Keratinocyte (primary cell): Measurements from ENCODE around the gene PYY. TPM values are rescaled to one million over a fixed set of nuclear protein-coding genes. Genes with fewer than 3 reads are reported as not detected.

Experiments used
- DNase-seq: peaks from one replicate; pipeline ENCODE4 v3.0.0-alpha.2; 2011; ENCODE audit warnings: low read depth, missing footprints, low spot score
- FAIRE-seq: peaks from 2 replicates; lab custom pipeline; 2011; peaks lifted over from hg19 to GRCh38; lab: Jason Lieb, UNC
- H2AFZ ChIP-seq: 2 replicates; pipeline ENCODE4 v1.6.0; 2012; ENCODE audit warnings: low read length, control low read depth, inconsistent platforms; ENCODE audit not compliant: control insufficient read depth
- H3K27ac ChIP-seq: 2 replicates; pipeline ENCODE4 v1.5.1; 2011; ENCODE audit warnings: low read length; ENCODE audit not compliant: control insufficient read depth, insufficient read depth
- H3K27me3 ChIP-seq: 3 replicates; pipeline ENCODE4 v1.6.0; 2011; ENCODE audit warnings: low read length; ENCODE audit not compliant: control insufficient read depth, insufficient read depth; ENCODE audit errors: extremely low read depth
- H3K36me3 ChIP-seq, 2 experiments: 2 replicates in 1 of 2; 3 replicates in 1 of 2; pipeline ENCODE4 v1.5.1; 2011; ENCODE audit warnings: low read length in 2 of 2, mild to moderate bottlenecking in 1 of 2; ENCODE audit not compliant: control insufficient read depth in 2 of 2, insufficient read depth in 2 of 2; ENCODE audit errors: extremely low read depth in 1 of 2
- H3K4me1 ChIP-seq: 3 replicates; pipeline ENCODE4 v1.5.1; 2011; ENCODE audit warnings: low read length; ENCODE audit not compliant: control insufficient read depth, insufficient read depth; ENCODE audit errors: extremely low read depth
- H3K4me2 ChIP-seq: 3 replicates; pipeline ENCODE4 v1.6.0; 2011; ENCODE audit warnings: low read depth, low read length; ENCODE audit not compliant: control insufficient read depth, insufficient read depth; ENCODE audit errors: extremely low read depth
- H3K4me3 ChIP-seq, 3 experiments: fragments of 200-600 bp in 1 of 3; sonication (generic) in 1 of 3; 2 replicates in 2 of 3; 3 replicates in 1 of 3; pipeline ENCODE4 v1.5.1; 2011 to 2016; ENCODE audit warnings: low read length in 3 of 3, mild to moderate bottlenecking in 3 of 3, control low read depth in 2 of 3, inconsistent platforms in 1 of 3, low read depth in 1 of 3, mixed read lengths in 1 of 3, mixed run types in 1 of 3, moderate library complexity in 1 of 3; ENCODE audit not compliant: control insufficient read depth in 2 of 3, insufficient read depth in 2 of 3; ENCODE audit errors: extremely low read depth in 1 of 3
- H3K79me2 ChIP-seq: 2 replicates; pipeline ENCODE4 v1.6.0; 2012; ENCODE audit warnings: low read length; ENCODE audit not compliant: control insufficient read depth, insufficient read depth
- H3K9ac ChIP-seq: 3 replicates; pipeline ENCODE4 v1.6.0; 2011; ENCODE audit warnings: low read length; ENCODE audit not compliant: control insufficient read depth, insufficient read depth; ENCODE audit errors: extremely low read depth
- H3K9me1 ChIP-seq: 3 replicates; pipeline ENCODE4 v1.6.0; 2011; ENCODE audit warnings: low read length; ENCODE audit not compliant: control insufficient read depth, insufficient read depth; ENCODE audit errors: extremely low read depth
- H3K9me3 ChIP-seq: 2 replicates; pipeline ENCODE4 v1.5.1; 2012; ENCODE audit warnings: low read depth, low read length; ENCODE audit not compliant: control insufficient read depth
- H4K20me1 ChIP-seq: 3 replicates; pipeline ENCODE4 v1.6.0; 2011; ENCODE audit warnings: low read length; ENCODE audit not compliant: control insufficient read depth, insufficient read depth; ENCODE audit errors: extremely low read depth
- CTCF ChIP-seq, 3 experiments: IDR thresholded peaks in 1 of 3; conservative IDR thresholded peaks in 1 of 3; optimal IDR thresholded peaks in 1 of 3; 2 replicates in 2 of 3; 3 replicates in 1 of 3; pipeline versions ENCODE3 to v1.5.1; 2011; ENCODE audit warnings: low read length in 3 of 3, mild to moderate bottlenecking in 3 of 3, moderate library complexity in 2 of 3, control low read depth in 1 of 3, inconsistent platforms in 1 of 3; ENCODE audit not compliant: insufficient read depth in 2 of 3; ENCODE audit errors: extremely low read depth in 1 of 3
- EZH2 ChIP-seq: IDR thresholded peaks from one replicate; pipeline ENCODE4 v1.6.1; 2012; ENCODE audit warnings: inconsistent platforms, mild to moderate bottlenecking, low read length, moderate library complexity
- dilution Hi-C: fragments of 300-500 bp; cut with MboI; formaldehyde crosslinking; loops from one replicate; pipeline ENCODE4 v1.7.0; 2020; ENCODE audit warnings: low sequenced_read_pairs; ENCODE audit not compliant: extremely low pct_ligation_motif_present
- polyA plus RNA-seq, 5 experiments: library from polyadenylated mRNA; depleted of rRNA in 3 of 5; stranded (reverse) in 3 of 5; stranded (forward) in 1 of 5; unstranded in 1 of 5; fragments of >200 nt; gene quantifications; 1 replicate in 1 of 5; 2 replicates in 3 of 5; 3 replicates in 1 of 5; pipeline versions ENCODE4 v1.2.1 to v1.2.3, GENCODE V29; 2011 to 2012; ENCODE audit warnings: missing spikeins in 2 of 5, low read depth in 1 of 5, low replicate concordance in 1 of 5

PYY gene
- polyA plus RNA-seq, 1 donor (not counting 4 experiments of a cell fraction or from before 2014, with no cell fraction given): not detected

- H3K27me3 ChIP-seq: peaks cover 5% of the 10 kb centered on the region
- H3K79me2 ChIP-seq: no peaks in the 10 kb centered on the region
- FAIRE-seq (no peak), DNase-seq (no peak)
- TF ChIP-seq EZH2 (no peak), CTCF (optimal IDR thresholded peaks at IDR 0.05 in 1 of 3, IDR thresholded peaks at IDR 0.05 in 1 of 3, conservative IDR thresholded peaks at IDR 0.05 in 1 of 3; ENCODE audit: extremely low read depth in 1 of 3, insufficient read depth in 2 of 3, low read length in 3 of 3) (no peak)
- no peaks in the 10 kb centered on the region for H3K9me3 ChIP-seq
- H3K4me1 ChIP-seq: no peaks in the 10 kb centered on the region
- no peak overlapping the region for H3K4me3 ChIP-seq
- no peak overlapping the region for H3K27ac ChIP-seq
- H3K4me2 ChIP-seq: no peak overlapping the region
- H3K9ac ChIP-seq: no peak overlapping the region
- no peaks in the 10 kb centered on the region for H4K20me1 ChIP-seq
- no peaks in the 10 kb centered on the region for H3K9me1 ChIP-seq
- H3K36me3 ChIP-seq: no peaks in the 10 kb centered on the region
- dilution Hi-C loops: no loop called here
- H2AFZ ChIP-seq: no peak overlapping the region
Observed at GRCh38 chr17:43970366-43970765, 16.6 kb upstream of the PYY start.

GRCh38 chr17:43967251-43967875 is 13.6 kb upstream of the PYY start:
- H3K9ac ChIP-seq: no peak overlapping the region
- H3K79me2 ChIP-seq: no peaks in the 10 kb centered on the region
- H3K27ac ChIP-seq: no peak overlapping the region
- peak overlapping the region; percentile 34 for H3K4me2 ChIP-seq
- no peaks in the 10 kb centered on the region for H3K4me1 ChIP-seq
- dilution Hi-C loops: no loop called here
- no peaks in the 10 kb centered on the region for H4K20me1 ChIP-seq
- H3K27me3 ChIP-seq: no peaks in the 10 kb centered on the region
- no peaks in the 10 kb centered on the region for H3K9me3 ChIP-seq
- no peaks in the 10 kb centered on the region for H3K9me1 ChIP-seq
- TF ChIP-seq CTCF (optimal IDR thresholded peaks at IDR 0.05 in 1 of 3, IDR thresholded peaks at IDR 0.05 in 1 of 3, conservative IDR thresholded peaks at IDR 0.05 in 1 of 3; ENCODE audit: extremely low read depth in 1 of 3, insufficient read depth in 2 of 3, low read length in 3 of 3): no peak
- TF ChIP-seq EZH2: no peak
- H2AFZ ChIP-seq: peak overlapping the region; percentile 36
- DNase-seq (no peak), FAIRE-seq (no peak)
- H3K4me3 ChIP-seq: no peak overlapping the region
- no peaks in the 10 kb centered on the region for H3K36me3 ChIP-seq
